ENCODE data around the gene EZH2.

EZH2 gene

GRCh38 chr7:148854983-148855382 lies 29.1 kb downstream of the EZH2 start:
- DNase-seq (ENCODE audit: low spot score) = no peak

GRCh38 chr7:148852272-148852671 lies 31.8 kb downstream of the EZH2 start:
- DNase-seq (ENCODE audit: low spot score) = no peak

GRCh38 chr7:148850564-148850963 lies 33.5 kb downstream of the EZH2 start:
- DNase-seq (ENCODE audit: low spot score) = no peak

- DNase-seq (ENCODE audit: low spot score) = no peak
Measured at GRCh38 chr7:148849393-148850098, 34.5 kb downstream of the EZH2 start.

GRCh38 chr7:148847815-148848734 lies 36.0 kb downstream of the EZH2 start:
- DNase-seq (ENCODE audit: low spot score) = no peak

GRCh38 chr7:148838905-148839304 lies 45.2 kb downstream of the EZH2 start:
- DNase-seq (ENCODE audit: low spot score) = no peak

GRCh38 chr7:148835854-148836253 lies 48.2 kb downstream of the EZH2 start:
- DNase-seq (ENCODE audit: low spot score) = no peak

- DNase-seq (ENCODE audit: low spot score) = no peak
Measured at GRCh38 chr7:148834605-148835004, 49.5 kb downstream of the EZH2 start.

- DNase-seq (ENCODE audit: low spot score) = no peak
Measured at GRCh38 chr7:148831782-148832181, 52.3 kb downstream of the EZH2 start.

- no peak for DNase-seq (ENCODE audit: low spot score)
Measured at GRCh38 chr7:148830897-148831692, 53.0 kb downstream of the EZH2 start.

- no peak for DNase-seq (ENCODE audit: low spot score)
Measured at GRCh38 chr7:148828965-148829364, 55.1 kb downstream of the EZH2 start.

GRCh38 chr7:148825338-148825737 lies 58.8 kb downstream of the EZH2 start:
- DNase-seq (ENCODE audit: low spot score) = no peak

GRCh38 chr7:148824864-148825263 lies 59.2 kb downstream of the EZH2 start:
- DNase-seq (ENCODE audit: low spot score) = no peak

GRCh38 chr7:148821422-148821821 lies 62.7 kb downstream of the EZH2 start:
- DNase-seq (ENCODE audit: low spot score) = no peak

GRCh38 chr7:148819697-148820360 lies 64.3 kb downstream of the EZH2 start:
- DNase-seq (ENCODE audit: low spot score) = no peak

- no peak for DNase-seq (ENCODE audit: low spot score)
Measured at GRCh38 chr7:148815612-148816011, 68.5 kb downstream of the EZH2 start.

GRCh38 chr7:148814922-148815559 lies 69.0 kb downstream of the EZH2 start:
- DNase-seq (ENCODE audit: low spot score) = no peak

GRCh38 chr7:148813890-148814289 lies 70.2 kb downstream of the EZH2 start:
- DNase-seq (ENCODE audit: low spot score) = no peak

GRCh38 chr7:148811892-148812291 lies 72.2 kb downstream of the EZH2 start:
- DNase-seq (ENCODE audit: low spot score) = no peak

- DNase-seq (ENCODE audit: low spot score) = no peak
Measured at GRCh38 chr7:148809856-148810255, 74.2 kb downstream of the EZH2 start.

- no peak for DNase-seq (ENCODE audit: low spot score)
Measured at GRCh38 chr7:148807436-148807835, 76.7 kb downstream of the EZH2 start.
